GM12878 (cell line): Measurements from ENCODE around the gene DRAXIN. TPM values are rescaled to one million over a fixed set of nuclear protein-coding genes. Genes with fewer than 3 reads are reported as not detected.

Experiments
- CBX3 ChIP-seq: fragments of 200-600 bp; sonication (generic); IDR thresholded peaks from 2 replicates; pipeline ENCODE4 v1.6.1; 2016; ENCODE audit warnings: low read depth, borderline replicate concordance
- CHD1 ChIP-seq: IDR thresholded peaks from 2 replicates; pipeline ENCODE4 v1.6.1; 2012; ENCODE audit warnings: low read depth, low read length, improper control_type of control experiment
- EP300 ChIP-seq, 2 experiments: fragments of 150-350 bp in 1 of 2; IDR thresholded peaks; 2 replicates each; pipeline ENCODE4 v1.6.1; 2011 to 2012; ENCODE audit warnings: low read depth in 2 of 2, low read length in 2 of 2, borderline replicate concordance in 1 of 2, improper control_type of control experiment in 1 of 2, inconsistent platforms in 1 of 2; ENCODE audit not compliant: control insufficient read depth in 1 of 2
- GABPA ChIP-seq: IDR thresholded peaks from 2 replicates; pipeline ENCODE4 v1.6.1; 2014; ENCODE audit warnings: antibody characterized with exemption, low read depth, mild to moderate bottlenecking, inconsistent platforms
- HDAC2 ChIP-seq: fragments of 200-600 bp; sonication (generic); IDR thresholded peaks from 2 replicates; pipeline ENCODE4 v1.6.1; 2017
- HDAC6 ChIP-seq: fragments of 200-600 bp; sonication (generic); IDR thresholded peaks from one replicate; pipeline ENCODE4 v1.8.0; 2017; ENCODE audit warnings: antibody characterized with exemption; ENCODE audit not compliant: unreplicated experiment
- IKZF2 ChIP-seq, 2 experiments: fragments of 450-650 bp; IDR thresholded peaks; 2 replicates each; pipeline ENCODE4 v1.6.1; 2017; ENCODE audit warnings: mild to moderate bottlenecking in 2 of 2, moderate library complexity in 2 of 2
- KLF5 ChIP-seq: fragments of 450-650 bp; IDR thresholded peaks from 2 replicates; pipeline ENCODE4 v1.6.1; 2014; ENCODE audit warnings: mild to moderate bottlenecking; ENCODE audit not compliant: partially characterized antibody
- MEF2A ChIP-seq: IDR thresholded peaks from 2 replicates; pipeline ENCODE4 v1.6.1; 2011; ENCODE audit warnings: low read depth, mild to moderate bottlenecking, low read length, moderate library complexity; ENCODE audit not compliant: insufficient read depth
- NR2F1 ChIP-seq: fragments of 450-650 bp; conservative IDR thresholded peaks from 2 replicates; pipeline ENCODE4 v1.6.1; 2017; ENCODE audit warnings: mild to moderate bottlenecking
- SIN3A ChIP-seq: IDR thresholded peaks from 2 replicates; pipeline ENCODE4 v1.6.1; 2012; ENCODE audit warnings: low read depth, low read length, improper control_type of control experiment
- ZBTB40 ChIP-seq: fragments of 450-650 bp; IDR thresholded peaks from 2 replicates; pipeline ENCODE4 v1.6.1; 2016; ENCODE audit warnings: mild to moderate bottlenecking, moderate library complexity, borderline replicate concordance
- polyA plus RNA-seq, 11 experiments: library from polyadenylated mRNA; depleted of rRNA in 4 of 11; unstranded in 6 of 11; stranded (reverse) in 5 of 11; fragments of >200 nt; fragmentation: Nextera tagmentation in 4 of 11; fragmentation: Illumina TruSeq in 1 of 11; extraction: Ambion mirVana in 4 of 11; extraction: Trizol in 1 of 11; gene quantifications; 1 replicate in 1 of 11; 2 replicates in 10 of 11; pipeline versions ENCODE4 v1.2.1 to v1.2.3, GENCODE V29; 2011 to 2016; ENCODE audit warnings: inconsistent platforms in 2 of 11, missing spikeins in 2 of 11, low read depth in 1 of 11
- total RNA-seq, 4 experiments: library from RNA; depleted of rRNA in 3 of 4; stranded (reverse); fragments of >200 nt in 3 of 4; fragmentation: Illumina TruSeq in 1 of 4; extraction: Trizol in 1 of 4; gene quantifications; 2 replicates each; pipeline versions ENCODE4 v1.2.1 to v1.2.3, GENCODE V29; 2013 to 2021

Gene DRAXIN
- total and polyA plus RNA-seq, 10 of the 15 experiments (the other 5 are each of a cell fraction or from before 2014, with no cell fraction given): 0.01 to 0.05 (median 0.03) TPM; not detected in 3

DNA sequence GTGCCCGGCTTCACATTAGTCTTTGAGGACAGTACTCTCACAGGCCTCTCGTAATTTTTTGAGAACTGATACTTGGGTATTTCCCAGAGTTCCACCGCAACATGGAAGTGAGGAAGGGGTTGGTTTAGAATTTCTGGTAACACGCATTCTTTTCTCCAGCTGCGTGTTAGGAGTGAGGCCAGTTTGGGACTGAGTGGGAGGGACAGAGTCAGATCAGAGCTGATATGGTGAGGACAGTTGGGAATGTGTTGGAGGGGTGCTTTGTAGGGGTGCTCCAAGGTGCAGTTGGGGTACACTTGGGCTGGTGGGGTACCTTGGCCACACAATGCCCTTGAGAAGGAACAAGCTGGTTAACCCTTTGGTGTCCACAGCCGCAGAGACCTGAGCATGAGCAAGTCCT, 20.8 kb upstream of the DRAXIN start (continued):
- no peak for TF ChIP-seq ZBTB40
- no peak for TF ChIP-seq NR2F1
- TF ChIP-seq IKZF2 (IDR thresholded peaks at IDR 0.05): peak; percentile 90 to 92
- no peak for TF ChIP-seq KLF5
- 0 out of 2 replicates have a peak, but pooled peaks have one; percentile 38 for TF ChIP-seq MEF2A
- TF ChIP-seq GABPA: no peak
- no peak for TF ChIP-seq CHD1
- TF ChIP-seq HDAC6: no peak
- no peak for TF ChIP-seq HDAC2
- TF ChIP-seq EP300 (IDR thresholded peaks at IDR 0.05; ENCODE audit: borderline replicate concordance in 1 of 2, control insufficient read depth in 1 of 2, low read depth in 2 of 2, low read length in 2 of 2): peak; percentile 24 to 81; a peak in 3 of 4 replicates
- no peak for TF ChIP-seq CBX3
- TF ChIP-seq SIN3A: no peak
